B cell (primary cell): ENCODE measurements around the gene CRYGB. TPM values are rescaled to one million over a fixed set of nuclear protein-coding genes. Genes with fewer than 3 reads are reported as not detected.

Experiments
- ATAC-seq: fragments of 200-7000 bp; cut with Tn5 transposase; one replicate; pipeline ENCODE4 v1.10.0; 2021; ENCODE audit warnings: low read depth, mild to moderate bottlenecking, moderate number of reproducible peaks, moderate library complexity
- CTCF ChIA-PET: fragments of 350-600 bp; sonication (Branson Sonifier 250); formaldehyde crosslinking; loops from one replicate; lab custom pipeline; 2021; ENCODE audit warnings: antibody characterized with exemption, inconsistent platforms; lab: Charles Lee
- POLR2A ChIA-PET: fragments of 350-600 bp; sonication (Branson Sonifier 250); formaldehyde crosslinking; loops from one replicate; lab custom pipeline; 2021; ENCODE audit warnings: antibody characterized with exemption; lab: Charles Lee
- DNase-seq: peaks from one replicate; pipeline ENCODE4 v3.0.0; 2013
- H2AFZ ChIP-seq: 2 replicates; pipeline ENCODE4 v1.6.1; 2012; ENCODE audit warnings: mild to moderate bottlenecking, low read depth, low read length; ENCODE audit not compliant: insufficient read depth, poor library complexity, severe bottlenecking
- H3K27ac ChIP-seq, 2 donors: 1 replicate in 1 of 2; 2 replicates in 1 of 2; pipeline ENCODE4 v1.5.1; 2012 to 2013; ENCODE audit warnings: low read length in 2 of 2, mild to moderate bottlenecking in 2 of 2, moderate library complexity in 1 of 2
- H3K27me3 ChIP-seq, 4 experiments: fragments of 200-600 bp in 1 of 4; sonication (generic) in 1 of 4; replicated peaks in 1 of 4; 1 replicate in 2 of 4; 2 replicates in 2 of 4; pipeline versions ENCODE4 v1.6.1 to v1.7.0; 2013 to 2016; ENCODE audit warnings: low read length in 3 of 4, mild to moderate bottlenecking in 2 of 4, mixed read lengths in 1 of 4, moderate library complexity in 1 of 4; ENCODE audit not compliant: insufficient read depth in 4 of 4, control insufficient read depth in 3 of 4; ENCODE audit errors: control extremely low read depth in 1 of 4
- H3K36me3 ChIP-seq, 2 experiments: replicated peaks in 1 of 2; 1 replicate in 1 of 2; 2 replicates in 1 of 2; pipeline versions ENCODE4 v1.6.1 to v1.7.1; 2013; ENCODE audit warnings: low read length in 1 of 2; ENCODE audit not compliant: insufficient read depth in 2 of 2, control insufficient read depth in 1 of 2; ENCODE audit errors: control extremely low read depth in 1 of 2, extremely low read depth in 1 of 2
- H3K4me1 ChIP-seq, 2 donors: fragments of 200-600 bp in 1 of 2; sonication (generic) in 1 of 2; 1 replicate in 1 of 2; 2 replicates in 1 of 2; pipeline versions ENCODE4 v1.5.1 to v1.6.1; 2013 to 2017; ENCODE audit warnings: low read length in 2 of 2; ENCODE audit not compliant: control insufficient read depth in 2 of 2, insufficient read depth in 2 of 2
- H3K4me2 ChIP-seq: replicated peaks from 2 replicates; pipeline ENCODE3; 2012; ENCODE audit warnings: mild to moderate bottlenecking, low read depth, low read length; ENCODE audit not compliant: poor library complexity, severe bottlenecking
- H3K4me3 ChIP-seq, 5 experiments: fragments of 200-600 bp in 1 of 5; sonication (generic) in 1 of 5; 1 replicate in 3 of 5; 2 replicates in 2 of 5; pipeline versions ENCODE4 v1.5.1 to v1.7.0; 2011 to 2016; ENCODE audit warnings: low read length in 4 of 5, mild to moderate bottlenecking in 4 of 5, low read depth in 2 of 5, control low read depth in 1 of 5, moderate library complexity in 1 of 5; ENCODE audit not compliant: insufficient read depth in 1 of 5; ENCODE audit errors: control extremely low read depth in 1 of 5, extremely low read depth in 1 of 5
- H3K79me2 ChIP-seq: fragments of 200-600 bp; sonication (generic); one replicate; pipeline ENCODE4 v1.6.0; 2016; ENCODE audit warnings: low read length; ENCODE audit not compliant: control insufficient read depth, insufficient read depth
- H3K9ac ChIP-seq: fragments of 200-600 bp; sonication (generic); 2 replicates; pipeline ENCODE4 v1.6.1; 2017; ENCODE audit warnings: mild to moderate bottlenecking, low read length, moderate library complexity
- H3K9me3 ChIP-seq, 3 donors: one replicate each; pipeline versions ENCODE4 v1.6.1 to v1.7.1; 2013; ENCODE audit warnings: low read length in 2 of 3; ENCODE audit not compliant: control insufficient read depth in 2 of 3, insufficient read depth in 1 of 3; ENCODE audit errors: control extremely low read depth in 1 of 3
- H4K20me1 ChIP-seq: 2 replicates; pipeline ENCODE4 v1.6.0; 2012; ENCODE audit warnings: mild to moderate bottlenecking, low read length; ENCODE audit not compliant: insufficient read depth, control insufficient read depth, poor library complexity, severe bottlenecking
- H3K27ac Mint-ChIP-seq: one replicate; pipeline ENCODE4 v1.8.0; 2021; ENCODE audit warnings: mixed read lengths
- H3K27me3 Mint-ChIP-seq: one replicate; pipeline ENCODE4 v1.8.0; 2021; ENCODE audit warnings: mixed read lengths
- H3K4me1 Mint-ChIP-seq: one replicate; pipeline ENCODE4 v1.8.0; 2021; ENCODE audit warnings: mixed read lengths
- H3K4me3 Mint-ChIP-seq: one replicate; pipeline ENCODE4 v1.8.0; 2021; ENCODE audit warnings: mixed read lengths
- H3K9me3 Mint-ChIP-seq: one replicate; pipeline ENCODE4 v1.8.0; 2022; ENCODE audit warnings: mixed read lengths; ENCODE audit not compliant: insufficient read depth
- CTCF ChIP-seq: fragments of 200-600 bp; IDR thresholded peaks from one replicate; pipeline ENCODE4 v1.8.0; 2022; ENCODE audit warnings: antibody characterized with exemption, mild to moderate bottlenecking
- EZH2 ChIP-seq: IDR thresholded peaks from 2 replicates; pipeline ENCODE4 v1.6.1; 2012; ENCODE audit warnings: borderline replicate concordance, low read depth, mild to moderate bottlenecking, moderate library complexity, low read length; ENCODE audit not compliant: insufficient read depth, poor library complexity, severe bottlenecking
- WGBS: methylation state at CpG from one replicate; pipeline ENCODE4 v1.1.5; 2013; ENCODE audit warnings: missing lambda C conversion rate; ENCODE audit not compliant: insufficient coverage; 5-methylcytosine and 5-hydroxymethylcytosine counted together
- intact Hi-C: fragments of 100-400 bp; cut with micrococcal nuclease; formaldehyde crosslinking; loops from one replicate; pipeline ENCODE4 v1.10.0; 2022
- polyA plus RNA-seq: library from polyadenylated mRNA; depleted of rRNA; stranded (reverse); fragments of >200 nt; gene quantifications from 2 replicates; pipeline ENCODE4 v1.2.3, GENCODE V29; 2012
- total RNA-seq, 2 donors: library from RNA; stranded (reverse); fragments of 120-200 nt in 1 of 2; gene quantifications; 1 replicate in 1 of 2; 2 replicates in 1 of 2; pipeline versions ENCODE4 v1.2.3 to v1.2.4, GENCODE V29; 2013 to 2022

CRYGB gene
- total and polyA plus RNA-seq, 2 donors (not counting 1 experiment from before 2014, with no cell fraction given) = not detected

- H3K27ac ChIP-seq = no peak overlapping the region
- no peaks in the 10 kb centered on the region for H3K36me3 ChIP-seq
- H3K4me3 ChIP-seq = no peak overlapping the region
- no peaks in the 10 kb centered on the region for H3K79me2 ChIP-seq
- H3K27me3 ChIP-seq = peaks cover 0 to 5% (median 0%) of the 10 kb centered on the region in 4 experiments
- peak; percentile 90 for ATAC-seq
- no peak overlapping the region for H3K4me2 ChIP-seq
- WGBS = 66% methylated on average over 13 of the region's 21 CpGs
- no peak overlapping the region for H3K9ac ChIP-seq
- Mint-ChIP-seq H3K4me1 (peaks cover 3% of the 10 kb centered on the region), H3K27ac (no peak overlapping the region), H3K9me3 (no peaks in the 10 kb centered on the region), H3K4me3 (no peak overlapping the region), H3K27me3 (peaks cover 21% of the 10 kb centered on the region)
- H3K9me3 ChIP-seq = no peaks in the 10 kb centered on the region
- ChIA-PET POLR2A (no interaction called here), CTCF (interaction anchor here (0.6 to 2.3 kb wide), 19 partner anchors 8 to 1156 kb away, joined by 3 to 21 read pairs (median 4); partner anchors contain the start of genes C2orf80, CRYGA and IDH1)
- TF ChIP-seq EZH2 (no peak), CTCF (peak; percentile 91)
- peak overlapping the region; percentile 17 for H2AFZ ChIP-seq
- no peaks in the 10 kb centered on the region for H3K4me1 ChIP-seq
- no peaks in the 10 kb centered on the region for H4K20me1 ChIP-seq
- intact Hi-C loops = loop anchor here (1.0 to 5.0 kb wide), 2 partner anchors 79 to 92 kb away; partner anchors contain the start of gene PIKFYVE
- peak; percentile 68 for DNase-seq
These were observed 29.3 kb upstream of the CRYGB start for GRCh38 chr2:208175069-208175839.

GRCh38 chr2:208174144-208174543, 28.2 kb upstream of the CRYGB start:
- ATAC-seq (no peak), DNase-seq (no peak)
- peaks cover 0 to 5% (median 0%) of the 10 kb centered on the region in 4 experiments for H3K27me3 ChIP-seq
- H3K4me3 Mint-ChIP-seq = no peak overlapping the region
- H3K4me1 ChIP-seq = no peaks in the 10 kb centered on the region
- intact Hi-C loops = no loop called here
- H3K27me3 Mint-ChIP-seq = peaks cover 27% of the 10 kb centered on the region
- no peaks in the 10 kb centered on the region for H3K9me3 Mint-ChIP-seq
- no peak overlapping the region for H3K27ac ChIP-seq
- WGBS = 95% methylated on average over 8 of the region's 9 CpGs
- H4K20me1 ChIP-seq = no peaks in the 10 kb centered on the region
- ChIA-PET CTCF (interaction anchor here (2.3 kb wide), 1 partner anchor 16 kb away, joined by 6 read pairs; no protein-coding TSS in a partner anchor), POLR2A (no interaction called here)
- no peak overlapping the region for H2AFZ ChIP-seq
- no peak overlapping the region for H3K4me2 ChIP-seq
- no peak overlapping the region for H3K27ac Mint-ChIP-seq
- no peaks in the 10 kb centered on the region for H3K36me3 ChIP-seq
- TF ChIP-seq CTCF (no peak), EZH2 (no peak)
- H3K9me3 ChIP-seq = no peaks in the 10 kb centered on the region
- H3K9ac ChIP-seq = no peak overlapping the region
- no peaks in the 10 kb centered on the region for H3K79me2 ChIP-seq
- peaks cover 3% of the 10 kb centered on the region for H3K4me1 Mint-ChIP-seq
- H3K4me3 ChIP-seq = no peak overlapping the region
